ENCODE measurements around the gene PRSS57. TPM values are rescaled to one million over a fixed set of nuclear protein-coding genes. Genes with fewer than 3 reads are reported as not detected.
A peak's percentile ranks its signal among the peaks of the same experiment; 100 is the strongest.

Gene PRSS57
- total RNA-seq, 1 experiment from 2014 or later, result not detected

DNA sequence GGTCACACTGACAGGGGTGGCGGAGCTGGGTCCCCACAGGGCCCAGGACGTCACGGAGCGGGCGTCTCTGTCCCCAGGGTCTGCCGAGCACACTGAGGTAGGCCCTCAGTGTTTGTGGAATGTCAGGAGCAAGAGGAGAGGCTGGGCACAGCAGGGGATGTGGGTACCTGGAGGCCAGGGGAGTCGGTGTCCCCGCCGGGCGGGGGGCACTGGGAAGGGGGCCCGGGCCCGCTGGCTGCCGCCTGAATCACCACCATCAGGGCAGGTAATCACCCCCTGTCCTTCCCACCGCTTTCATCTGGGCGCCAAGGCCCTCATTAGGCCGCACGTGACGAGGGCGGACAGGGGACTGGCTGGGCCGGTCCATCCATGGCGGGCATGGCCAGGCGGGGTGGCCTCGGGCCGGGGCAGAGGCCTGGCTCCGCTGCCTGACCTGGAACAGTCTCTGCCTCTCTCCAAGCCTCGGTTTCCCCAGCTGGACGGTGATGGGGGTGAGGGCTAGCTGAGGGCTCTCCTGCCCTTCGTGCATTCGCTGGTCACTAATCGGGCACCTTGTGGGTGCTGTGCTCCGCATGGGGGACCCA is 54.6 kb downstream of the PRSS57 start:
- ChIA-PET POLR2A (ENCODE audit: low non-redundant PET) (no interaction called here), CTCF (no interaction called here)
- no peak overlapping the region for H3K4me3 ChIP-seq (ENCODE audit: low read depth, low read length, poor library complexity, severe bottlenecking)
- H3K27ac ChIP-seq (ENCODE audit: low read depth, low read length, poor library complexity, severe bottlenecking), result no peak overlapping the region
- H3K9me3 ChIP-seq (ENCODE audit: low read depth, low read length, poor library complexity, severe bottlenecking), result no peaks in the 10 kb centered on the region
- TF ChIP-seq CTCF (conservative IDR thresholded peaks at IDR 0.05; ENCODE audit: low read depth, low read length) (no peak), EZH2 (IDR thresholded peaks at IDR 0.05; ENCODE audit: borderline replicate concordance, low read depth, low read length, poor library complexity, severe bottlenecking) (no peak)
- peaks cover 4% of the 10 kb centered on the region for H3K36me3 ChIP-seq (ENCODE audit: insufficient read depth, low read length, poor library complexity, severe bottlenecking)
- no peaks in the 10 kb centered on the region for H3K4me1 ChIP-seq (ENCODE audit: insufficient read depth, low read length, poor library complexity, severe bottlenecking)
- DNase-seq (ENCODE audit: low spot score), result no peak
- intact Hi-C loops (cut with micrococcal nuclease; ENCODE audit: unreplicated experiment), result no loop called here
- H3K27me3 ChIP-seq (replicated peaks; ENCODE audit: insufficient read depth, low read depth, low read length, poor library complexity), result no peaks in the 10 kb centered on the region
- BruUV-seq (replicated peaks), result no TSS peak

DNA sequence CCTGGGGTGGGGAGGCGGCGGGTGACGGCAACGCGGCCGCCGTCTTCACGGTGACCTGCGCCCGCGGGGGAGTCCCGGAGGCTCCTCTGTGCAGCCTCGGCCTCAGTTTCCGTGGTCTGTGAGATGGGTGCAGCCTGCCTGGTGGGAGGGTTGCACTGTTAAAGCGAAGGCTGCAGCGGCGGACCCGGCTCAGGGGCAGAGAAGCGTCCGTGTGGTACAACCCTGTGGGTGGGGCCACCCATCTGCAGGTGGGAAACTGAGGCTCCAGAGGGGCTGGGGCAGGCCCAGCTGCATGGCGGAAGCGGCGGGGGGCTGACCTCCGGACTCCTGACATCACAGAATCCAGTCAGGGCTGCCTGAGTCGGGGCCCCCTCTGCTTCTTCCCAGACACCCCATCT is 55.1 kb downstream of the PRSS57 start:
- H3K27ac ChIP-seq (ENCODE audit: low read depth, low read length, poor library complexity, severe bottlenecking), result no peak overlapping the region
- no peaks in the 10 kb centered on the region for H3K9me3 ChIP-seq (ENCODE audit: low read depth, low read length, poor library complexity, severe bottlenecking)
- no peak for DNase-seq (ENCODE audit: low spot score)
- POLR2A ChIA-PET (ENCODE audit: low non-redundant PET), result no interaction called here
- intact Hi-C loops (cut with micrococcal nuclease; ENCODE audit: unreplicated experiment), result no loop called here
- TF ChIP-seq CTCF (conservative IDR thresholded peaks at IDR 0.05; ENCODE audit: low read depth, low read length) (no peak), EZH2 (IDR thresholded peaks at IDR 0.05; ENCODE audit: borderline replicate concordance, low read depth, low read length, poor library complexity, severe bottlenecking) (no peak)
- no peaks in the 10 kb centered on the region for H3K36me3 ChIP-seq (ENCODE audit: insufficient read depth, low read length, poor library complexity, severe bottlenecking)
- no TSS peak for BruUV-seq (replicated peaks)
- no peaks in the 10 kb centered on the region for H3K4me1 ChIP-seq (ENCODE audit: insufficient read depth, low read length, poor library complexity, severe bottlenecking)
- CTCF ChIA-PET, result no interaction called here
- peak overlapping the region; percentile 53 for H3K4me3 ChIP-seq (ENCODE audit: low read depth, low read length, poor library complexity, severe bottlenecking)
- H3K27me3 ChIP-seq (replicated peaks; ENCODE audit: insufficient read depth, low read depth, low read length, poor library complexity), result no peaks in the 10 kb centered on the region

DNA sequence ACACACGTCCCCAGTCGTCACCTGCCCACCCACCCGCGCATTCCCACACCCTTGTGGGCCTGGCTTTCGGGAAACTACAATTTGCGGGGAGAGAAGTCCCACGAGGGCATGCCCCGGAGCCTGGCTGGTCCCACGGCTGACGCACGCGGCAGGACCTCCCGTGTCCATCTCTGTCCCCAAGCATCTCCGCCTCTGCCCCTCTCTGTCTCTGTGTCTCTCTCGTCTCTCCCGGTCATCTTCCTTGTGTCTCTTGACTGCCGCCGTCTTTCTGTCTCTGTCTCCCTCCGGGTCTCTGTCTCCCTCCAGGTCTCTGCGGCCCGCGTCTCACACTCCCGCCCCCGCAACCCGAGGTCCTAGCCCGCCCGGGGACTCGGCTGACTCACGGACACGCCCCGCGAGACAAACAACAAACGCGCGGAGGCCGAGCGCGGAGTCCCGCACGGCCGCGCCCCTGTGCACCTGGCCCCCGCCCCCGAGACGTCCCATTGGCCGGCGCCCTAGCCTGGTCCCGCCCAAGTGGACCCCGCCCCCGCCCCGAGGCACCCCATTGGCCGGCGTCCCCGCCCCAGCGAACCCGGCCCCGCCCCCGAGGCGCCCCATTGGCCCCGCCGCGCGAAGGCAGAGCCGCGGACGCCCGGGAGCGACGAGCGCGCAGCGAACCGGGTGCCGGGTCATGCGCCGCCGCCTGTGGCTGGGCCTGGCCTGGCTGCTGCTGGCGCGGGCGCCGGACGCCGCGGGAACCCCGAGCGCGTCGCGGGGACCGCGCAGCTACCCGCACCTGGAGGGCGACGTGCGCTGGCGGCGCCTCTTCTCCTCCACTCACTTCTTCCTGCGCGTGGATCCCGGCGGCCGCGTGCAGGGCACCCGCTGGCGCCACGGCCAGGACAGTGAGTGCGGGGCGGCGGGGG is 55.7 kb downstream of the PRSS57 start, which contains the start of gene FGF22:
TSS of gene FGF22 (plus strand) at position 627 of the 908 bp plus-strand sequence. CDS start at position 674, 47 bp downstream.
- no peak within 1 kb of the TSS for H3K27ac ChIP-seq (ENCODE audit: low read depth, low read length, poor library complexity, severe bottlenecking)
- H3K36me3 ChIP-seq (ENCODE audit: insufficient read depth, low read length, poor library complexity, severe bottlenecking), result no peaks in the 10 kb centered on the region
- ChIA-PET CTCF (no interaction called here), POLR2A (ENCODE audit: low non-redundant PET) (no interaction called here)
- no peaks in the 10 kb centered on the region for H3K4me1 ChIP-seq (ENCODE audit: insufficient read depth, low read length, poor library complexity, severe bottlenecking)
- intact Hi-C loops (cut with micrococcal nuclease; ENCODE audit: unreplicated experiment), result no loop called here
- peak within 1 kb of the TSS; percentile 53 for H3K4me3 ChIP-seq (ENCODE audit: low read depth, low read length, poor library complexity, severe bottlenecking)
- no peaks in the 10 kb centered on the region for H3K9me3 ChIP-seq (ENCODE audit: low read depth, low read length, poor library complexity, severe bottlenecking)
- BruUV-seq (replicated peaks), result no TSS peak
- no peaks in the 10 kb centered on the region for H3K27me3 ChIP-seq (replicated peaks; ENCODE audit: insufficient read depth, low read depth, low read length, poor library complexity)
- DNase-seq (ENCODE audit: low spot score), result peak; percentile 94
- TF ChIP-seq CTCF (conservative IDR thresholded peaks at IDR 0.05; ENCODE audit: low read depth, low read length) (no peak), EZH2 (IDR thresholded peaks at IDR 0.05; ENCODE audit: borderline replicate concordance, low read depth, low read length, poor library complexity, severe bottlenecking) (no peak)

All from A673 (cell line).